Kidney epithelial cell (primary cell): ENCODE results near the gene NRF1. TPM values are rescaled to one million over a fixed set of nuclear protein-coding genes. Genes with fewer than 3 reads are reported as not detected.
"Not testable (repeated sequence)": the region's sequence is repeated elsewhere in the genome, so short reads cannot be mapped to it uniquely, and the experiment has no call there.

Experiments used
- DNase-seq: peaks from one replicate; pipeline ENCODE4 v3.0.0-alpha.2; 2010; ENCODE audit warnings: low read depth
- H3K27me3 ChIP-seq: 2 replicates; pipeline ENCODE4 v1.6.0; 2011; ENCODE audit warnings: low read length; ENCODE audit not compliant: control insufficient read depth, insufficient read depth
- H3K36me3 ChIP-seq: 2 replicates; pipeline ENCODE4 v1.5.1; 2011; ENCODE audit warnings: low read length; ENCODE audit not compliant: control insufficient read depth, insufficient read depth
- H3K4me3 ChIP-seq: 2 replicates; pipeline ENCODE4 v1.5.1; 2011; ENCODE audit warnings: low read depth, mild to moderate bottlenecking, control low read depth, low read length
- CTCF ChIP-seq: IDR thresholded peaks from 2 replicates; pipeline ENCODE4 v1.5.1; 2011; ENCODE audit warnings: mild to moderate bottlenecking, moderate library complexity, low read length, control low read depth, inconsistent platforms; ENCODE audit not compliant: insufficient read depth, poor library complexity, severe bottlenecking
- total RNA-seq: library from RNA; depleted of rRNA; stranded (reverse); fragments of >200 nt; gene quantifications from 2 replicates; pipeline ENCODE4 v1.2.3, GENCODE V29; 2015

NRF1 gene
- total RNA-seq, result 7.1 and 9.3 TPM in 2 replicates

GRCh38 chr7:129611246-129612111 lies at the start of gene NRF1:
Gene NRF1, plus strand, starts transcription at chr7:129611720. Its CDS starts 45,632 bp downstream, at chr7:129657352.
- DNase-seq, result peak; percentile 41

GRCh38 chr7:129566323-129566722 lies 45.2 kb upstream of the NRF1 start:
- H3K27me3 ChIP-seq, DNase-seq, H3K36me3 ChIP-seq, H3K4me3 ChIP-seq: not testable (repeated sequence)

More at GRCh38 chr7:129611246-129612111, at the start of gene NRF1:
- Histone ChIP-seq H3K36me3 (no peaks in the 10 kb centered on the region), H3K27me3 (no peaks in the 10 kb centered on the region), H3K4me3 (peak within 1 kb of the TSS; percentile 92)
- TF ChIP-seq CTCF, result no peak

- H3K27me3 ChIP-seq, result no peaks in the 10 kb centered on the region
- no peak overlapping the region for H3K4me3 ChIP-seq
- no peak for TF ChIP-seq CTCF
Observed at GRCh38 chr7:129567377-129567776, 44.1 kb upstream of the NRF1 start.

GRCh38 chr7:129568240-129568639 lies 43.3 kb upstream of the NRF1 start:
- no peak for DNase-seq
- no peak for TF ChIP-seq CTCF
- H3K4me3 ChIP-seq, result no peak overlapping the region

More at GRCh38 chr7:129567377-129567776, 44.1 kb upstream of the NRF1 start:
- DNase-seq, result no peak
- no peaks in the 10 kb centered on the region for H3K36me3 ChIP-seq

GRCh38 chr7:129569326-129569725 lies 42.2 kb upstream of the NRF1 start:
- H3K27me3 ChIP-seq, result no peaks in the 10 kb centered on the region
- TF ChIP-seq CTCF, result no peak
- no peak overlapping the region for H3K4me3 ChIP-seq
- DNase-seq, result no peak
- no peaks in the 10 kb centered on the region for H3K36me3 ChIP-seq

More at GRCh38 chr7:129568240-129568639, 43.3 kb upstream of the NRF1 start:
- H3K27me3 ChIP-seq, result no peaks in the 10 kb centered on the region
- H3K36me3 ChIP-seq, result no peaks in the 10 kb centered on the region

GRCh38 chr7:129569811-129570215 lies 41.7 kb upstream of the NRF1 start:
- Histone ChIP-seq H3K36me3 (no peaks in the 10 kb centered on the region), H3K4me3 (no peak overlapping the region), H3K27me3 (no peaks in the 10 kb centered on the region)
- DNase-seq, result peak; percentile 82
- TF ChIP-seq CTCF, result no peak
